ENCODE measurements around the gene TNNC2. TPM values are rescaled to one million over a fixed set of nuclear protein-coding genes. Genes with fewer than 3 reads are reported as not detected.
A peak's percentile ranks its signal among the peaks of the same experiment; 100 is the strongest.

Gene TNNC2
- total and polyA plus RNA-seq, 5 donors from 2014 or later: 0.49 to 1.5 (median 1.1) TPM; not detected in 1

- Mint-ChIP-seq H3K27me3 (peaks cover 10% of the 10 kb centered on the region), H3K4me1 (peaks cover 9 to 22% (median 17%) of the 10 kb centered on the region in 4 donors)
- no peaks in the 10 kb centered on the region for H3K36me3 ChIP-seq (ENCODE audit: control insufficient read depth, insufficient read depth, low read length)
Measured at GRCh38 chr20:45788351-45788750, 38.8 kb downstream of the TNNC2 start.

GRCh38 chr20:45783656-45784294, 43.3 kb downstream of the TNNC2 start:
- Histone ChIP-seq H3K9me3 (ENCODE audit: control insufficient read depth in 2 of 2, low read length in 2 of 2) (no peaks in the 10 kb centered on the region), H3K4me1 (ENCODE audit: control insufficient read depth, insufficient read depth, low read length, poor library complexity, severe bottlenecking) (peaks cover 7% of the 10 kb centered on the region), H3K27me3 (ENCODE audit: control insufficient read depth, insufficient read depth, low read length) (no peaks in the 10 kb centered on the region), H3K36me3 (ENCODE audit: control insufficient read depth, insufficient read depth, low read length) (no peaks in the 10 kb centered on the region), H3K27ac (ENCODE audit: insufficient read depth, low read length, poor library complexity, severe bottlenecking) (peak overlapping the region; percentile 10), H3K4me3 (ENCODE audit: low read depth, low read length) (no peak overlapping the region)
- Mint-ChIP-seq H3K9me3 (no peaks in the 10 kb centered on the region), H3K36me3 (no peaks in the 10 kb centered on the region), H3K4me3 (no peak overlapping the region), H3K27ac (no peak overlapping the region), H3K27me3 (peaks cover 9% of the 10 kb centered on the region), H3K4me1 (peaks cover 0 to 19% (median 7%) of the 10 kb centered on the region in 4 donors)
- no peak for DNase-seq
- no peak for ATAC-seq (ENCODE audit: low read depth in 2 of 2)

More at GRCh38 chr20:45788351-45788750, 38.8 kb downstream of the TNNC2 start:
- no peaks in the 10 kb centered on the region for H3K9me3 ChIP-seq (ENCODE audit: control insufficient read depth in 2 of 2, low read length in 2 of 2)
- peaks cover 20% of the 10 kb centered on the region for H3K4me1 ChIP-seq (ENCODE audit: control insufficient read depth, insufficient read depth, low read length, poor library complexity, severe bottlenecking)
- ATAC-seq (ENCODE audit: low read depth in 2 of 2): no peak
- no peak overlapping the region for H3K27ac ChIP-seq (ENCODE audit: insufficient read depth, low read length, poor library complexity, severe bottlenecking)
- no peak for DNase-seq
- no peak overlapping the region for H3K4me3 Mint-ChIP-seq
- H3K36me3 Mint-ChIP-seq: no peaks in the 10 kb centered on the region
- H3K4me3 ChIP-seq (ENCODE audit: low read depth, low read length): no peak overlapping the region
- no peaks in the 10 kb centered on the region for H3K27me3 ChIP-seq (ENCODE audit: control insufficient read depth, insufficient read depth, low read length)
- H3K27ac Mint-ChIP-seq: no peak overlapping the region
- H3K9me3 Mint-ChIP-seq: peaks cover 0 to 3% (median 0%) of the 10 kb centered on the region in 7 donors

GRCh38 chr20:45782890-45783289, 44.2 kb downstream of the TNNC2 start:
- peak in 2 of 3 donors; percentile 5 to 60 for DNase-seq
- Histone ChIP-seq H3K4me3 (ENCODE audit: low read depth, low read length) (no peak overlapping the region), H3K27me3 (ENCODE audit: control insufficient read depth, insufficient read depth, low read length) (no peaks in the 10 kb centered on the region), H3K36me3 (ENCODE audit: control insufficient read depth, insufficient read depth, low read length) (no peaks in the 10 kb centered on the region), H3K9me3 (ENCODE audit: control insufficient read depth in 2 of 2, low read length in 2 of 2) (no peaks in the 10 kb centered on the region), H3K4me1 (ENCODE audit: control insufficient read depth, insufficient read depth, low read length, poor library complexity, severe bottlenecking) (peaks cover 7% of the 10 kb centered on the region), H3K27ac (ENCODE audit: insufficient read depth, low read length, poor library complexity, severe bottlenecking) (no peak overlapping the region)
- peak; percentile 89 to 90 for ATAC-seq (ENCODE audit: low read depth in 2 of 2)
- no peak overlapping the region for H3K4me3 Mint-ChIP-seq
- H3K9me3 Mint-ChIP-seq: no peaks in the 10 kb centered on the region
- peaks cover 6% of the 10 kb centered on the region for H3K27me3 Mint-ChIP-seq
- peak overlapping the region in 2 of 3 donors; percentile 1 to 70 for H3K27ac Mint-ChIP-seq
- no peaks in the 10 kb centered on the region for H3K36me3 Mint-ChIP-seq
- H3K4me1 Mint-ChIP-seq: peaks cover 0 to 19% (median 7%) of the 10 kb centered on the region in 4 donors

- Mint-ChIP-seq H3K36me3 (no peaks in the 10 kb centered on the region), H3K4me3 (no peak overlapping the region), H3K4me1 (peaks cover 0 to 19% (median 7%) of the 10 kb centered on the region in 4 donors), H3K9me3 (no peaks in the 10 kb centered on the region), H3K27me3 (peaks cover 5% of the 10 kb centered on the region), H3K27ac (peak overlapping the region in 1 of 3 donors; percentile 52)
- H3K9me3 ChIP-seq (ENCODE audit: control insufficient read depth in 2 of 2, low read length in 2 of 2): no peaks in the 10 kb centered on the region
- no peaks in the 10 kb centered on the region for H3K36me3 ChIP-seq (ENCODE audit: control insufficient read depth, insufficient read depth, low read length)
- ATAC-seq (ENCODE audit: low read depth in 2 of 2) (no peak), DNase-seq (no peak)
- H3K27me3 ChIP-seq (ENCODE audit: control insufficient read depth, insufficient read depth, low read length): no peaks in the 10 kb centered on the region
- peaks cover 7% of the 10 kb centered on the region for H3K4me1 ChIP-seq (ENCODE audit: control insufficient read depth, insufficient read depth, low read length, poor library complexity, severe bottlenecking)
- no peak overlapping the region for H3K27ac ChIP-seq (ENCODE audit: insufficient read depth, low read length, poor library complexity, severe bottlenecking)
- H3K4me3 ChIP-seq (ENCODE audit: low read depth, low read length): no peak overlapping the region
Measured at GRCh38 chr20:45781391-45781931, 45.7 kb downstream of the TNNC2 start.

- Histone ChIP-seq H3K4me3 (ENCODE audit: low read depth, low read length) (no peak overlapping the region), H3K4me1 (ENCODE audit: control insufficient read depth, insufficient read depth, low read length, poor library complexity, severe bottlenecking) (peaks cover 7% of the 10 kb centered on the region), H3K27ac (ENCODE audit: insufficient read depth, low read length, poor library complexity, severe bottlenecking) (no peak overlapping the region), H3K36me3 (ENCODE audit: control insufficient read depth, insufficient read depth, low read length) (no peaks in the 10 kb centered on the region), H3K9me3 (ENCODE audit: control insufficient read depth in 2 of 2, low read length in 2 of 2) (no peaks in the 10 kb centered on the region), H3K27me3 (ENCODE audit: control insufficient read depth, insufficient read depth, low read length) (no peaks in the 10 kb centered on the region)
- no peaks in the 10 kb centered on the region for H3K9me3 Mint-ChIP-seq
- no peak overlapping the region for H3K4me3 Mint-ChIP-seq
- no peak overlapping the region for H3K27ac Mint-ChIP-seq
- DNase-seq (no peak), ATAC-seq (ENCODE audit: low read depth in 2 of 2) (no peak)
- peaks cover 0 to 19% (median 7%) of the 10 kb centered on the region in 4 donors for H3K4me1 Mint-ChIP-seq
- H3K27me3 Mint-ChIP-seq: peaks cover 5% of the 10 kb centered on the region
- no peaks in the 10 kb centered on the region for H3K36me3 Mint-ChIP-seq
Measured at GRCh38 chr20:45780159-45780558, 47.0 kb downstream of the TNNC2 start.

- Mint-ChIP-seq H3K9me3 (no peaks in the 10 kb centered on the region), H3K36me3 (no peaks in the 10 kb centered on the region), H3K4me3 (no peak overlapping the region), H3K27ac (no peak overlapping the region), H3K27me3 (peaks cover 5% of the 10 kb centered on the region), H3K4me1 (peaks cover 0 to 13% (median 7%) of the 10 kb centered on the region in 4 donors)
- Histone ChIP-seq H3K36me3 (ENCODE audit: control insufficient read depth, insufficient read depth, low read length) (no peaks in the 10 kb centered on the region), H3K27ac (ENCODE audit: insufficient read depth, low read length, poor library complexity, severe bottlenecking) (no peak overlapping the region), H3K27me3 (ENCODE audit: control insufficient read depth, insufficient read depth, low read length) (no peaks in the 10 kb centered on the region), H3K4me1 (ENCODE audit: control insufficient read depth, insufficient read depth, low read length, poor library complexity, severe bottlenecking) (peaks cover 7% of the 10 kb centered on the region), H3K4me3 (ENCODE audit: low read depth, low read length) (no peak overlapping the region), H3K9me3 (ENCODE audit: control insufficient read depth in 2 of 2, low read length in 2 of 2) (no peaks in the 10 kb centered on the region)
- no peak for DNase-seq
- ATAC-seq (ENCODE audit: low read depth in 2 of 2): no peak
Measured at GRCh38 chr20:45779011-45779915, 47.8 kb downstream of the TNNC2 start.

- Histone ChIP-seq H3K4me1 (ENCODE audit: control insufficient read depth, insufficient read depth, low read length, poor library complexity, severe bottlenecking) (no peaks in the 10 kb centered on the region), H3K27me3 (ENCODE audit: control insufficient read depth, insufficient read depth, low read length) (peaks cover 2% of the 10 kb centered on the region), H3K27ac (ENCODE audit: insufficient read depth, low read length, poor library complexity, severe bottlenecking) (no peak overlapping the region), H3K9me3 (ENCODE audit: control insufficient read depth in 2 of 2, low read length in 2 of 2) (no peaks in the 10 kb centered on the region), H3K36me3 (ENCODE audit: control insufficient read depth, insufficient read depth, low read length) (no peaks in the 10 kb centered on the region), H3K4me3 (ENCODE audit: low read depth, low read length) (no peak overlapping the region)
- Mint-ChIP-seq H3K27ac (no peak overlapping the region), H3K27me3 (peaks cover 8% of the 10 kb centered on the region), H3K36me3 (no peaks in the 10 kb centered on the region), H3K4me3 (no peak overlapping the region), H3K9me3 (peaks cover 0 to 1% (median 0%) of the 10 kb centered on the region in 7 donors), H3K4me1 (peaks cover 0 to under 1% (median 0%) of the 10 kb centered on the region in 4 donors)
- ATAC-seq (ENCODE audit: low read depth in 2 of 2) (no peak), DNase-seq (no peak)
Measured at GRCh38 chr20:45776931-45777330, 50.2 kb downstream of the TNNC2 start.

Data from CD4-positive, CD25-positive, alpha-beta regulatory T cell (primary cell).